K562 (cell line): ENCODE measurements around the gene SCN4B. TPM values are rescaled to one million over a fixed set of nuclear protein-coding genes. Genes with fewer than 3 reads are reported as not detected.

Source experiments
- ARID1B ChIP-seq: fragments of 450-650 bp; IDR thresholded peaks from 2 replicates; pipeline ENCODE4 v1.6.1; 2016; ENCODE audit warnings: antibody characterized with exemption, mild to moderate bottlenecking, inconsistent platforms
- ASH1L ChIP-seq: fragments of 450-650 bp; IDR thresholded peaks from 2 replicates; pipeline ENCODE4 v1.6.1; 2018; ENCODE audit warnings: borderline replicate concordance, mild to moderate bottlenecking, low read depth; ENCODE audit not compliant: partially characterized antibody
- BRCA1 ChIP-seq, 2 experiments: fragments of 450-650 bp in 1 of 2; sonication (generic) in 1 of 2; formaldehyde crosslinking in 1 of 2; IDR thresholded peaks; 2 replicates each; pipeline versions ENCODE4 v1.5.0 to v1.6.1; 2017 to 2020; ENCODE audit warnings: mild to moderate bottlenecking in 1 of 2, missing genetic modification reagents in 1 of 2
- ELF2 ChIP-seq: fragments of 250-450 bp; sonication (Bioruptor Pico); IDR thresholded peaks from 2 replicates; pipeline ENCODE4 v1.5.0; 2021; ENCODE audit warnings: mild to moderate bottlenecking
- HNRNPH1 ChIP-seq: fragments of 200-400 bp; formaldehyde crosslinking; optimal IDR thresholded peaks from 2 replicates; pipeline ENCODE3; 2017; ENCODE audit warnings: low read depth, mild to moderate bottlenecking, low read length, moderate library complexity
- JUN ChIP-seq, 2 experiments: sonication (generic) in 1 of 2; formaldehyde crosslinking in 1 of 2; IDR thresholded peaks; 2 replicates each; pipeline versions ENCODE4 v1.6.1 to v1.8.0; 2012 to 2022; ENCODE audit warnings: borderline replicate concordance in 2 of 2, mild to moderate bottlenecking in 2 of 2, improper control_type of control experiment in 1 of 2, low read depth in 1 of 2, low read length in 1 of 2, missing genetic modification reagents in 1 of 2
- KLF13 ChIP-seq: fragments of 450-650 bp; IDR thresholded peaks from 2 replicates; pipeline ENCODE4 v1.6.1; 2016; ENCODE audit warnings: missing genetic modification characterization, low read depth, mild to moderate bottlenecking, missing compliant biosample characterization, moderate library complexity, borderline replicate concordance
- LARP7 ChIP-seq: fragments of 450-650 bp; IDR thresholded peaks from 2 replicates; pipeline ENCODE4 v1.6.1; 2016
- POLR2H ChIP-seq: IDR thresholded peaks from 2 replicates; pipeline ENCODE4 v1.6.1; 2016; ENCODE audit warnings: missing genetic modification characterization, low read depth, mild to moderate bottlenecking, control low read depth, missing compliant biosample characterization, moderate library complexity
- POLR3A ChIP-seq: IDR thresholded peaks from 2 replicates; pipeline ENCODE4 v1.6.1; 2011; ENCODE audit warnings: borderline replicate concordance, mild to moderate bottlenecking, moderate library complexity; ENCODE audit not compliant: insufficient read length, insufficient read depth; ENCODE audit errors: extremely low read depth
- RAD51 ChIP-seq: fragments of 450-650 bp; IDR thresholded peaks from 2 replicates; pipeline ENCODE4 v1.7.1; 2016; ENCODE audit warnings: low read depth, mild to moderate bottlenecking, borderline replicate concordance
- SP1 ChIP-seq: sonication (generic); formaldehyde crosslinking; IDR thresholded peaks from 2 replicates; pipeline ENCODE4 v1.8.1; 2022; ENCODE audit warnings: mild to moderate bottlenecking, missing genetic modification reagents
- TFAM ChIP-seq: fragments of 250-450 bp; sonication (Bioruptor Pico); conservative IDR thresholded peaks from 2 replicates; pipeline ENCODE4 v1.5.0; 2021; ENCODE audit warnings: mild to moderate bottlenecking, moderate library complexity
- ZC3H11A ChIP-seq: IDR thresholded peaks from 2 replicates; pipeline ENCODE4 v1.6.1; 2012; ENCODE audit warnings: low read depth, low read length, improper control_type of control experiment
- ZNF184 ChIP-seq: sonication (generic); formaldehyde crosslinking; IDR thresholded peaks from 2 replicates; pipeline ENCODE4 v1.5.0; 2020; ENCODE audit warnings: missing genetic modification reagents
- ZNF274 ChIP-seq: IDR thresholded peaks from 2 replicates; pipeline ENCODE4 v1.6.1; 2011; ENCODE audit warnings: low read depth, mild to moderate bottlenecking, low read length, moderate library complexity, borderline replicate concordance
- ZNF445 ChIP-seq: fragments of 250-450 bp; sonication (Bioruptor Pico); IDR thresholded peaks from 2 replicates; pipeline ENCODE4 v1.4.0; 2020; ENCODE audit warnings: low read depth, mild to moderate bottlenecking, moderate library complexity
- polyA plus RNA-seq, 8 experiments: library from polyadenylated mRNA; depleted of rRNA in 4 of 8; stranded (reverse) in 5 of 8; unstranded in 3 of 8; fragments of >200 nt; fragmentation: Nextera tagmentation in 2 of 8; fragmentation: Illumina TruSeq in 1 of 8; extraction: Ambion mirVana in 2 of 8; extraction: Trizol in 1 of 8; gene quantifications; 2 replicates each; pipeline versions ENCODE4 v1.2.1 to v1.2.3, GENCODE V29; 2011 to 2014; ENCODE audit warnings: inconsistent platforms in 1 of 8, missing spikeins in 1 of 8
- total RNA-seq, 7 experiments: library from RNA; depleted of rRNA in 6 of 7; stranded (reverse); fragments of >200 nt in 6 of 7; fragmentation: Illumina TruSeq in 2 of 7; extraction: Trizol in 2 of 7; gene quantifications; 2 replicates each; pipeline versions ENCODE4 v1.2.1 to v1.2.3, GENCODE V29; 2011 to 2021; ENCODE audit warnings: low replicate concordance in 1 of 7
- TF ChIP-seq, protein P1 (sequence below): sonication (generic); formaldehyde crosslinking; IDR thresholded peaks from 2 replicates; pipeline ENCODE4 v1.8.1; 2023; ENCODE audit warnings: missing genetic modification reagents, mild to moderate bottlenecking, borderline replicate concordance
- TF ChIP-seq, protein P2 (sequence below): fragments of 450-650 bp; formaldehyde crosslinking; IDR thresholded peaks from 2 replicates; pipeline ENCODE4 v1.4.0; 2020; ENCODE audit warnings: mild to moderate bottlenecking, moderate library complexity
- TF ChIP-seq, protein P3 (sequence below): fragments of 250-450 bp; sonication (Bioruptor Pico); IDR thresholded peaks from 2 replicates; pipeline ENCODE4 v1.5.0; 2021

SCN4B gene
- total and polyA plus RNA-seq, 9 of the 15 experiments (the other 6 are each of a cell fraction or from before 2014, with no cell fraction given), result 0.03 TPM; not detected in 8

DNA sequence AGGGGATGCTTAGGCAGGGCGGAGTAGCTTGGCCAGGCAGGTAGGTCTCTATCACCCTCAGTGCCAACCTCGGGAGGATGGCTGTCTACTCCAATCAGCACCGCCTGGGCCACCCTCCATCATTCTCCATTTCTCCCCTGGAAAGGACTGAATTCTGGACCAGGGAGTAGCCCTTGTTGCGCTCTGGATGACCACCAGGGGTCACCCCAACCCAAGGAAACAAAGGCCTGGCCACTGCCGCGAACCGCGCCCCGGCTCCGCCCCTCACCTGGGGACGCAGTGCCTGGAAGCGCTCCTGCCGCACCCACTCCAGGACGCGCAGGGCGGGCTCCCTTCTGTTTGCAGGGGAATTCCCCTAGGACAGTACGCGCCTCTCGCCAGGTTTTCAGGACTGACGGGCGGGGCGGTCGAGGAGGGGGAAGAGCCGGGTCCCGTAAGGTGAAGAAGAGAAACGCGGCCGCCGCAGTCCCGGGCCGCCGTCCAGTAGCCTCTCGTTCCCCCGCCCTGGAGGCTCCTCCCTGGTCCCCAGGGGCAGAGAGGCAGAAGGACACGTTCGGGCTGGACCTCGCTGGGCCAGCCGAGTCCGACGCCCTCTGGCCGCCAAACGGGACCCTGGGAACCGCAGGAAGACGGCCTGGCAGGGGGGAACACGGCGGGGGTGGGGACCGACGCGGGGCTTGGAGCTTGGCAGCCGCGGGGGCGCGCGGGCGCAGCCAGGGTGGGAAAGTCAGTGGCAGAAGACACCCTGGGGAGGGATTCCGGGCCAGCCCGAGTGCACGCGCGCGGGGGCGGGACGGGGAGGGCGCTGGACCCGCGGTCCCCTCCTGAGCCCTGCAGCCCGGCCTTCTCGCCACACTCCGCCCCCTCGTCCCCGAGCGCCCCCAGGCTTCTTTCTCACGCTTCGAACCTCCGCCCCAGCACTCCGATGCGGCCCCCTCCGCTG, 7.1 kb downstream of the SCN4B start (continued):
- TF ChIP-seq, protein P1, sequence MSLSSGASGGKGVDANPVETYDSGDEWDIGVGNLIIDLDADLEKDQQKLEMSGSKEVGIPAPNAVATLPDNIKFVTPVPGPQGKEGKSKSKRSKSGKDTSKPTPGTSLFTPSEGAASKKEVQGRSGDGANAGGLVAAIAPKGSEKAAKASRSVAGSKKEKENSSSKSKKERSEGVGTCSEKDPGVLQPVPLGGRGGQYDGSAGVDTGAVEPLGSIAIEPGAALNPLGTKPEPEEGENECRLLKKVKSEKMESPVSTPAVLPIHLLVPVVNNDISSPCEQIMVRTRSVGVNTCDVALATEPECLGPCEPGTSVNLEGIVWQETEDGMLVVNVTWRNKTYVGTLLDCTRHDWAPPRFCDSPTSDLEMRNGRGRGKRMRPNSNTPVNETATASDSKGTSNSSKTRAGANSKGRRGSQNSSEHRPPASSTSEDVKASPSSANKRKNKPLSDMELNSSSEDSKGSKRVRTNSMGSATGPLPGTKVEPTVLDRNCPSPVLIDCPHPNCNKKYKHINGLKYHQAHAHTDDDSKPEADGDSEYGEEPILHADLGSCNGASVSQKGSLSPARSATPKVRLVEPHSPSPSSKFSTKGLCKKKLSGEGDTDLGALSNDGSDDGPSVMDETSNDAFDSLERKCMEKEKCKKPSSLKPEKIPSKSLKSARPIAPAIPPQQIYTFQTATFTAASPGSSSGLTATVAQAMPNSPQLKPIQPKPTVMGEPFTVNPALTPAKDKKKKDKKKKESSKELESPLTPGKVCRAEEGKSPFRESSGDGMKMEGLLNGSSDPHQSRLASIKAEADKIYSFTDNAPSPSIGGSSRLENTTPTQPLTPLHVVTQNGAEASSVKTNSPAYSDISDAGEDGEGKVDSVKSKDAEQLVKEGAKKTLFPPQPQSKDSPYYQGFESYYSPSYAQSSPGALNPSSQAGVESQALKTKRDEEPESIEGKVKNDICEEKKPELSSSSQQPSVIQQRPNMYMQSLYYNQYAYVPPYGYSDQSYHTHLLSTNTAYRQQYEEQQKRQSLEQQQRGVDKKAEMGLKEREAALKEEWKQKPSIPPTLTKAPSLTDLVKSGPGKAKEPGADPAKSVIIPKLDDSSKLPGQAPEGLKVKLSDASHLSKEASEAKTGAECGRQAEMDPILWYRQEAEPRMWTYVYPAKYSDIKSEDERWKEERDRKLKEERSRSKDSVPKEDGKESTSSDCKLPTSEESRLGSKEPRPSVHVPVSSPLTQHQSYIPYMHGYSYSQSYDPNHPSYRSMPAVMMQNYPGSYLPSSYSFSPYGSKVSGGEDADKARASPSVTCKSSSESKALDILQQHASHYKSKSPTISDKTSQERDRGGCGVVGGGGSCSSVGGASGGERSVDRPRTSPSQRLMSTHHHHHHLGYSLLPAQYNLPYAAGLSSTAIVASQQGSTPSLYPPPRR (CRISPR knock-in tag), result no peak
- no peak for TF ChIP-seq ZNF445 (CRISPR knock-in tag)
- TF ChIP-seq, protein P2, sequence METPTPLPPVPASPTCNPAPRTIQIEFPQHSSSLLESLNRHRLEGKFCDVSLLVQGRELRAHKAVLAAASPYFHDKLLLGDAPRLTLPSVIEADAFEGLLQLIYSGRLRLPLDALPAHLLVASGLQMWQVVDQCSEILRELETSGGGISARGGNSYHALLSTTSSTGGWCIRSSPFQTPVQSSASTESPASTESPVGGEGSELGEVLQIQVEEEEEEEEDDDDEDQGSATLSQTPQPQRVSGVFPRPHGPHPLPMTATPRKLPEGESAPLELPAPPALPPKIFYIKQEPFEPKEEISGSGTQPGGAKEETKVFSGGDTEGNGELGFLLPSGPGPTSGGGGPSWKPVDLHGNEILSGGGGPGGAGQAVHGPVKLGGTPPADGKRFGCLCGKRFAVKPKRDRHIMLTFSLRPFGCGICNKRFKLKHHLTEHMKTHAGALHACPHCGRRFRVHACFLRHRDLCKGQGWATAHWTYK (CRISPR knock-in tag), result no peak
- TF ChIP-seq ZC3H11A, result no peak
- TF ChIP-seq TFAM (CRISPR knock-in tag), result no peak
- TF ChIP-seq POLR3A, result no peak
- TF ChIP-seq JUN (IDR thresholded peaks at IDR 0.05; ENCODE audit: borderline replicate concordance, low read depth, low read length), result no peak
- TF ChIP-seq JUN (CRISPR knock-in tag; IDR thresholded peaks at IDR 0.05; ENCODE audit: borderline replicate concordance), result 0 out of 2 replicates have a peak, but pooled peaks have one; percentile 53
- peak; percentile 73; the same call in 1 of the 2 replicates for TF ChIP-seq KLF13 (tag)
- peak; percentile 88 for TF ChIP-seq SP1 (CRISPR knock-in tag)
- TF ChIP-seq, protein P3, sequence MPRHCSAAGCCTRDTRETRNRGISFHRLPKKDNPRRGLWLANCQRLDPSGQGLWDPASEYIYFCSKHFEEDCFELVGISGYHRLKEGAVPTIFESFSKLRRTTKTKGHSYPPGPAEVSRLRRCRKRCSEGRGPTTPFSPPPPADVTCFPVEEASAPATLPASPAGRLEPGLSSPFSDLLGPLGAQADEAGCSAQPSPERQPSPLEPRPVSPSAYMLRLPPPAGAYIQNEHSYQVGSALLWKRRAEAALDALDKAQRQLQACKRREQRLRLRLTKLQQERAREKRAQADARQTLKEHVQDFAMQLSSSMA (CRISPR knock-in tag), result no peak
- no peak for TF ChIP-seq LARP7
- no peak; the same call in 1 of the 2 replicates for TF ChIP-seq ARID1B
- no peak for TF ChIP-seq ZNF274
- no peak for TF ChIP-seq HNRNPH1
- no peak for TF ChIP-seq ZNF184 (CRISPR knock-in tag)
- TF ChIP-seq BRCA1 (IDR thresholded peaks at IDR 0.05), result no peak
- no peak for TF ChIP-seq BRCA1 (CRISPR knock-in tag; IDR thresholded peaks at IDR 0.05)
- no peak for TF ChIP-seq RAD51
- no peak for TF ChIP-seq POLR2H
- no peak for TF ChIP-seq ASH1L
- TF ChIP-seq ELF2, result no peak
